Right cardiac atrium (tissue), 5 donors: Measurements from ENCODE around the gene RNF38. TPM values are rescaled to one million over a fixed set of nuclear protein-coding genes. Genes with fewer than 3 reads are reported as not detected.
"Not testable (repeated sequence)": the region's sequence is repeated elsewhere in the genome, so short reads cannot be mapped to it uniquely, and the experiment has no call there.

Experiments used
- ATAC-seq, 2 donors: fragments of 200-7000 bp; cut with Tn5 transposase; one replicate each; pipeline versions ENCODE4 v1.8.0 to v1.9.1; 2020; ENCODE audit warnings: moderate library complexity in 2 of 2, mild to moderate bottlenecking in 1 of 2
- DNase-seq, 3 donors: peaks; one replicate each; pipeline ENCODE4 v3.0.0-alpha.2; 2020
- H3K27ac ChIP-seq: one replicate; pipeline ENCODE4 v1.5.1; 2013; ENCODE audit warnings: mild to moderate bottlenecking, low read length, control low read depth, moderate library complexity
- H3K27me3 ChIP-seq: one replicate; pipeline ENCODE4 v1.6.1; 2013; ENCODE audit not compliant: control insufficient read depth, insufficient read depth
- H3K4me1 ChIP-seq: one replicate; pipeline ENCODE4 v1.6.1; 2013; ENCODE audit warnings: low read length; ENCODE audit not compliant: control insufficient read depth, insufficient read depth
- H3K4me3 ChIP-seq: one replicate; pipeline ENCODE4 v1.5.1; 2013; ENCODE audit warnings: low read length, control low read depth
- H3K9me3 ChIP-seq: one replicate; pipeline ENCODE4 v1.6.1; 2013; ENCODE audit warnings: low read length; ENCODE audit not compliant: control insufficient read depth
- WGBS: extraction: QIAGEN DNeasy Blood & Tissue Kit; methylation state at CpG from one replicate; pipeline ENCODE4 v1.1.7; 2013; 5-methylcytosine and 5-hydroxymethylcytosine counted together
- intact Hi-C, 4 donors: fragments of 100-400 bp; cut with DNase I; formaldehyde crosslinking; loops; one replicate each; pipeline versions ENCODE4 v1.11.0 to v1.14.0; 2022 to 2023
- polyA plus RNA-seq: library from polyadenylated mRNA; stranded (reverse); fragments of 200-250 nt; gene quantifications from one replicate; pipeline ENCODE4 v1.2.3, GENCODE V29; 2013
- total RNA-seq, 4 donors: library from RNA; stranded (reverse); fragmentation: NEBNext Ultra II Directional; extraction: Animal tissue kit (Norgen Biotek cat#: 25700); gene quantifications; one replicate each; pipeline ENCODE4 v1.2.1, GENCODE V29; 2021
- donor health status: healthy with polysubstance abuse.
- donor health status: DM: no; HTN: yes; CAD: no.
- donor health status: DM: no; HTN: no; CAD: no.
- donor health status: DM: no; HTN: yes; CAD: no; lungs with severe emphysema.
- donor health status: DM: yes; HTN: yes; CAD: no.

RNF38 gene
- total and polyA plus RNA-seq, 5 donors, result 8.8 to 31.8 (median 27.6) TPM

GRCh38 chr9:36294996-36295395 is 105.1 kb downstream of the RNF38 start:
- H3K27me3 ChIP-seq, H3K4me3 ChIP-seq, H3K4me1 ChIP-seq, H3K9me3 ChIP-seq, intact Hi-C loops, ATAC-seq, DNase-seq, H3K27ac ChIP-seq: not testable (repeated sequence)
- 99% methylated on average over 3 of the region's 3 CpGs for WGBS

- intact Hi-C loops, result no loop called here
- Histone ChIP-seq H3K4me1 (no peaks in the 10 kb centered on the region), H3K4me3 (no peak overlapping the region), H3K27ac (no peak overlapping the region), H3K9me3 (no peaks in the 10 kb centered on the region), H3K27me3 (no peaks in the 10 kb centered on the region)
- 83% methylated on average over 5 of the region's 5 CpGs for WGBS
- ATAC-seq, result no peak
- DNase-seq, result no peak
Measured at GRCh38 chr9:36293918-36294317, 106.2 kb downstream of the RNF38 start.

GRCh38 chr9:36293171-36293570 is 106.9 kb downstream of the RNF38 start:
- Histone ChIP-seq H3K4me1 (no peaks in the 10 kb centered on the region), H3K4me3 (no peak overlapping the region), H3K9me3 (no peaks in the 10 kb centered on the region), H3K27me3 (no peaks in the 10 kb centered on the region), H3K27ac (no peak overlapping the region)
- ATAC-seq (no peak), DNase-seq (no peak)
- intact Hi-C loops, result no loop called here
- WGBS, result 85% methylated on average over 7 of the region's 7 CpGs

- H3K4me1 ChIP-seq, result no peaks in the 10 kb centered on the region
- intact Hi-C loops, result no loop called here
Measured at GRCh38 chr9:36292641-36293040, 107.4 kb downstream of the RNF38 start.

GRCh38 chr9:36290996-36291395 is 109.1 kb downstream of the RNF38 start:
- WGBS, result 85% methylated on average over 3 of the region's 3 CpGs
- intact Hi-C loops, result no loop called here
- Histone ChIP-seq H3K27me3 (no peaks in the 10 kb centered on the region), H3K27ac (no peak overlapping the region), H3K4me1 (no peaks in the 10 kb centered on the region), H3K4me3 (no peak overlapping the region), H3K9me3 (no peaks in the 10 kb centered on the region)
- no peak for ATAC-seq
- no peak for DNase-seq

More at GRCh38 chr9:36292641-36293040, 107.4 kb downstream of the RNF38 start:
- DNase-seq, result no peak
- Histone ChIP-seq H3K27ac (no peak overlapping the region), H3K9me3 (no peaks in the 10 kb centered on the region), H3K27me3 (no peaks in the 10 kb centered on the region), H3K4me3 (no peak overlapping the region)
- ATAC-seq, result no peak
- 83% methylated on average over 12 of the region's 12 CpGs for WGBS

GRCh38 chr9:36289836-36290435 is 110.1 kb downstream of the RNF38 start:
- DNase-seq, result no peak
- WGBS, result 94% methylated on average over 3 of the region's 3 CpGs
- intact Hi-C loops, result no loop called here
- Histone ChIP-seq H3K27me3 (no peaks in the 10 kb centered on the region), H3K9me3 (no peaks in the 10 kb centered on the region), H3K4me1 (no peaks in the 10 kb centered on the region), H3K4me3 (no peak overlapping the region), H3K27ac (no peak overlapping the region)
- ATAC-seq, result no peak

- ATAC-seq (no peak), DNase-seq (no peak)
- H3K27me3 ChIP-seq, result no peaks in the 10 kb centered on the region
- no peaks in the 10 kb centered on the region for H3K9me3 ChIP-seq
- intact Hi-C loops, result no loop called here
- H3K27ac ChIP-seq, result no peak overlapping the region
- no peak overlapping the region for H3K4me3 ChIP-seq
- no peaks in the 10 kb centered on the region for H3K4me1 ChIP-seq
- WGBS, result 91% methylated on average over 3 of the region's 3 CpGs
Measured at GRCh38 chr9:36288070-36288469, 112.0 kb downstream of the RNF38 start.

Other genes with a start within 250 kb of the RNF38 start
- under 1 TPM in 3 of 4 donors, not detected in 1; 0.12 to 0.28 (median 0.17) TPM for gene CCIN, start 230.9 kb downstream of the RNF38 start, total RNA-seq
- gene CCIN, start 230.9 kb downstream of the RNF38 start, polyA plus RNA-seq, result 0.07 TPM
- gene CLTA, start 209.3 kb downstream of the RNF38 start, total RNA-seq, result 10 to 100 TPM; 69.0 to 76.7 (median 75.1) TPM
- 69.5 TPM for gene CLTA, start 209.3 kb downstream of the RNF38 start, polyA plus RNA-seq
- gene GNE, start 141.8 kb downstream of the RNF38 start, total RNA-seq, result 10 to 100 TPM; 12.1 to 16.7 (median 14.8) TPM
- gene GNE, start 141.8 kb downstream of the RNF38 start, polyA plus RNA-seq, result 7.7 TPM
- 1 to 10 TPM in 1 of 4 donors, under 1 TPM in 2, not detected in 1; 0.17 to 1.1 (median 0.89) TPM for gene MELK, start 172.6 kb upstream of the RNF38 start, total RNA-seq
- gene MELK, start 172.6 kb upstream of the RNF38 start, polyA plus RNA-seq, result 0.09 TPM